H1 (cell line): ENCODE measurements around the gene PRSS3. TPM values are rescaled to one million over a fixed set of nuclear protein-coding genes. Genes with fewer than 3 reads are reported as not detected.

Source experiments
- RXRA ChIP-seq: IDR thresholded peaks from 2 replicates; pipeline ENCODE4 v1.6.1; 2011; ENCODE audit warnings: low read depth, mild to moderate bottlenecking, low read length, moderate library complexity; ENCODE audit not compliant: insufficient read depth
- SRF ChIP-seq: IDR thresholded peaks from 2 replicates; pipeline ENCODE4 v1.6.1; 2011; ENCODE audit warnings: mild to moderate bottlenecking, low read depth, low read length, moderate library complexity
- polyA plus RNA-seq, 7 experiments: library from polyadenylated mRNA; depleted of rRNA in 3 of 7; stranded (reverse) in 5 of 7; unstranded in 2 of 7; fragments of >200 nt in 5 of 7; fragments of 200-250 nt in 2 of 7; gene quantifications; 1 replicate in 5 of 7; 2 replicates in 1 of 7; 4 replicates in 1 of 7; pipeline versions ENCODE4 v1.2.1 to v1.2.3, GENCODE V29; 2011 to 2013; ENCODE audit warnings: missing spikeins in 2 of 7, mixed read lengths in 2 of 7
- total RNA-seq: library from RNA; stranded (reverse); fragmentation: NEBNext Ultra II Directional; extraction: Animal tissue kit (Norgen Biotek cat#: 25700); gene quantifications from 2 replicates; pipeline ENCODE4 v1.2.1, GENCODE V29; 2021
- TF ChIP-seq, protein P1 (sequence below): IDR thresholded peaks from 2 replicates; pipeline ENCODE4 v1.6.1; 2012; ENCODE audit warnings: low read length, inconsistent platforms

Gene PRSS3
- total and polyA plus RNA-seq, 2 of the 8 experiments (the other 6 are each of a cell fraction or from before 2014, with no cell fraction given) = 0.12 TPM; not detected in 1

DNA sequence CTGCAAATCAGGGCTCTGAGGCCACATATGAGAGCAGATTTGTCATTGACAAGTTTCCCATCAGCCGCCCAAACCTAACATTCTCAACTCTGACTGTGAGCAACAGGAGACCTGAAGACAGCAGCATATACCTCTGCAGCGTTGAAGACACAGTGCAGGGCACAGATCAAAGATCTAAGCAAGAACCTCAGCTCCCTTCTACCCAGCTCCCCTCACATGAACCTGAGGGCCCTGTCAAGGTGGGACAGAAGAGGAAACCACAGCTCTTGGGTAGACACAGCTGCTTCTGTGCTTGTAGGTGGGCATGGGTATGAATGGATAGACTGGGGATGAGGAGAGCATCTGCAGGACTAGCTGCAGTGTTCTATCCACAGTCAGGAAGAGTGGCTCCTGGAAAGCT is 8.7 kb upstream of the PRSS3 start (continued):
- TF ChIP-seq, protein P1, sequence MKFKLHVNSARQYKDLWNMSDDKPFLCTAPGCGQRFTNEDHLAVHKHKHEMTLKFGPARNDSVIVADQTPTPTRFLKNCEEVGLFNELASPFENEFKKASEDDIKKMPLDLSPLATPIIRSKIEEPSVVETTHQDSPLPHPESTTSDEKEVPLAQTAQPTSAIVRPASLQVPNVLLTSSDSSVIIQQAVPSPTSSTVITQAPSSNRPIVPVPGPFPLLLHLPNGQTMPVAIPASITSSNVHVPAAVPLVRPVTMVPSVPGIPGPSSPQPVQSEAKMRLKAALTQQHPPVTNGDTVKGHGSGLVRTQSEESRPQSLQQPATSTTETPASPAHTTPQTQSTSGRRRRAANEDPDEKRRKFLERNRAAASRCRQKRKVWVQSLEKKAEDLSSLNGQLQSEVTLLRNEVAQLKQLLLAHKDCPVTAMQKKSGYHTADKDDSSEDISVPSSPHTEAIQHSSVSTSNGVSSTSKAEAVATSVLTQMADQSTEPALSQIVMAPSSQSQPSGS = no peak
- TF ChIP-seq RXRA (no peak), SRF (no peak)
